HG03175 (cell line): Measurements from ENCODE around the gene STK11.

Experiments
- ATAC-seq: cut with Tn5 transposase; IDR thresholded peaks from one replicate; pipeline ENCODE4 v1.9.1; 2021; ENCODE audit warnings: mild to moderate bottlenecking, moderate library complexity; ENCODE audit not compliant: unreplicated experiment

Gene STK11

GRCh38 chr19:1271528-1272422 lies 66.2 kb downstream of the STK11 start:
- no peak for ATAC-seq

- ATAC-seq: no peak
These were observed 67.1 kb downstream of the STK11 start for GRCh38 chr19:1272423-1273262.

GRCh38 chr19:1273263-1274041 lies 67.9 kb downstream of the STK11 start:
- no peak for ATAC-seq

- ATAC-seq: no peak
These were observed 68.7 kb downstream of the STK11 start for GRCh38 chr19:1274081-1274851.

- ATAC-seq: no peak
These were observed 69.3 kb downstream of the STK11 start for GRCh38 chr19:1274852-1275259.

GRCh38 chr19:1275260-1275975 lies 69.8 kb downstream of the STK11 start, which contains the start of gene FAM174C:
TSS of gene FAM174C (plus strand) at chr19:1275530. CDS start at chr19:1275550, 20 bp downstream.
- ATAC-seq: peak; percentile 80

- no peak for ATAC-seq
These were observed 70.5 kb downstream of the STK11 start for GRCh38 chr19:1275976-1276627.

GRCh38 chr19:1276628-1277022 lies 71.0 kb downstream of the STK11 start:
- no peak for ATAC-seq

GRCh38 chr19:1277061-1277460 lies 71.5 kb downstream of the STK11 start:
- no peak for ATAC-seq
